Raji (cell line): ENCODE results near the gene CDH23.

Experiments
- POLR2A ChIP-seq: IDR thresholded peaks from 2 replicates; pipeline ENCODE4 v1.6.1; 2011; ENCODE audit warnings: low read depth, low read length, control low read depth; ENCODE audit not compliant: insufficient read depth

Gene CDH23

DNA sequence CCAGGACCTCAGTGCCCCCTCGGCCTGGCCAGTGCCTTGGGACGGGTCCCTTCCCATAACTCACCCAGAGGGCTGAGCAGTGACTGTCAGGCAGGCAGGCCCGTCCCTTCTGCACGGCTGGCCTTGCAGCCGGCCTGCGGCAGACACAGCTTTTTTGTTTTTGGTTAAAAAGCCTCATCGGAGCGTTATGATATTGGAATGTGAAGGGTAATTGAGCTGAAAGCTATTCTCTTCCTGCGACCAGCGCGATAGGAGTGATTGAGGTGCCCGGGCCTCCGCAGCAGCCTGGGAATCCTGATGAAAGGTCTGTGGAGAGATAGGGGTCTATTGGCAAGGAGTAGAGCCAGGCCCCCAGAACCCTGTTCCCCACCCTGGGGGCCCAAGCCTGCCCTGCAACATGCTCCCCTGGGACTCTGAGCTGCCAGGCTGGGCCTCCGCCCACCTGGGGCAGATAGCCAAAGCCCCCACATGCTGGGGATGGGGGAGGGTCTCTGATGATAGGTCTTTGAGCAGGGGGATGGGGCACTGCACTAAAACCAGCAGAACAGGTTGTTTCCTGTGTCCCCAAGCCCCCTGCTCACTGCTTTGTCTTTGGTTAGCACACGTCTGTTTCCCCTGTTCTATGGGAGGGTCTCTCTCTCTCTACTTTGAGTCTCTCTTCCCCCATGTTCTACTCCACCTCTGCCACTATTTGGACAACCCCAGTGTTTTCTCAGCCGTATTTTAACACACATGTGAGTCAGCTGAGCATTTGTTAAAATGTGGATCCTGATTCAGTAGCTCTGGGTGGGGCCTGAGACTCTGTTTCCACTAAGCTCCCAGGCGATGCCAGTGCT lies 131.9 kb downstream of the CDH23 start:
- TF ChIP-seq POLR2A = no peak

DNA sequence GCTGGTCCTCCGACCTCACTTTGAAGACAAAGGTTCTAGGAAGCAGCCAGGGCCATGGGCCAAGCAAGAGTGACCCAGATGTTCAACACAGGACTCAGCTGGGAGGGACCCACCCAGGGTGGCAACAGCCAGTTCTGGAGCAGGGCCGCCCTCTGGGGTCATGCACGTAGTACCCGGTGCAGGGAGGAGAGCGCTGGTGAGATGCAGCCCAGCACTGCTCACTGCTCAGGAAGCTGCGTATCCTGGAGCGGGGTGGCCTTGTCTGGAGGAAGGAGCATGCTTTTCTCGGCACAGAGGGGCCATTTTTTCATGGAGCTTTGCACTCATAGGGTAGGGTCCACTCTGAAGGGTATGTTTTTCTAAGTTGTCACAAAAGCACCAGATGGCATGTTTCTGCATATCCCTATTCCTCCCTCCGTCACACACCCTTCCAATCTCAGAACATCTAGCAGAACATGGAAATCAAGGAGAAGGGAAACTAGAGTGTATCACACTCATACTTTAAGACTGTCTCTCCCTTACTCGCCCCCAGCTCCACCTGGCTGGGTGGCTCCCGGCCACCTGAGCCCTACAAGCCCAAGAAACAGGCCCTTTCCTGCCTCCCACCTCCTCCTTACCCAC lies 132.6 kb downstream of the CDH23 start:
- no peak for TF ChIP-seq POLR2A

DNA sequence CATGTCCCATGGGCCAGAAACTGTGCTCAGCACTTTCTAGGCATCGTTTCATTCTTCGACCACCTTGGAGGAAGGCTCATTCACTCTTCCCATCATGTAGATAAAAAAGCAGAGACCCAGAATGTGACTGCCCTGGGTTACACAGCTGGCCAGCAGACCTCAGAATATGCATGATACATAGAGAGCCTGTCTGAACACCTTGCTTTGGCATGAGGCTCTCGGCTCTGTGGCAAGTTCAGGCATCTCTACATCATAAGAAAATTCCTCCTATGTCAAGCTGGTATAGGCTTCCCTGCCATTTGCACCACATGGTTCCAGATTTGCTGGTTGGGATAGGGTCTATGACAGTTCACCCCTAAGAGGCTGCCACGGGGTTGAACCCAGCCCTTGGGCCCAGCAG lies 134.1 kb downstream of the CDH23 start:
- no peak for TF ChIP-seq POLR2A

DNA sequence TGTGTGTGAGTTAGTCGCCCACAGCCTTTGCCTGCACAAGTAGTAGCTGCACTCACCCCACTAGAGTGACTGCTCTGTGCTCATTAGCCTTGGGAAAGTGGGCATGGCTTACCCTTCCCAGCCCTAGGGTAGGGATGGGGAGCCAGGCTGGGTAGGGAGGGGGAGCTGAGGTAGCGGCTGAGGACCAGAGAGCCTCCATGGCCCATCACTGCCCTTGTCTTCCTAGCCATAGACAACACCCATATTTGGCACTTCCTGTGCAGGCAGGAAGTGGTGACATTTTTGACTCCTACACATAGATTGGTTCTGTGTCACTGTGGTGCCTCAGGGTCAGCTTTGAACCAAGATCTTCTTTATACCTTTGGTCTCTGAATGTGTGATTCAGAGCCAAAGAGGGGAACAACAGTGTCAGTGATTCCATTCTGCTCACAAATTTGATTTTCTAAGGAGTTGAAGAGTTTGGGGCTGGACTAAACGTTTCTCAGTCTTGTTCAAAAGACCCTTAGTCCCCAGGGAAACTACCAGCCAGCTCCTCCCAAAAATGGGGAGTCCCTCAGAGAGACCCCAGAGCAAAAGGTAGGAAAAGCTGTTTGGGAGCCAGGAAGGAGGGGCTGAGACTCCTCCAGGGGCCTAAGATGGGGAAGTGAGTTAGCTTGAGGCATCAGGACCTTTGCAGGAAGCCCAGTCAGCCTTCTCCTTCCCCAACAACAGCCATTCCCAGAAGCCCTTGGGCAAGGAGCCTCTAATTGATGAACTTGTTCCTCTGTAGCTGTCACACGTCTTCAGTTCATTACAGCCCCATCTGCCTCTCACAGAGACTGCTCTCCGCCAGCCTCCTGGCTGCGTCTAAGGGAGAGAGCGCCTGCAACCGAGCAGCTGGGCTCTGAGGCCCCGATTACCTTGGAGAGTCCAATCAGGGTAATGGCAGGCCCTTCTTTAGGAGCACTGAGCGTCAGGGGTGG lies 135.0 kb downstream of the CDH23 start:
- TF ChIP-seq POLR2A = no peak

DNA sequence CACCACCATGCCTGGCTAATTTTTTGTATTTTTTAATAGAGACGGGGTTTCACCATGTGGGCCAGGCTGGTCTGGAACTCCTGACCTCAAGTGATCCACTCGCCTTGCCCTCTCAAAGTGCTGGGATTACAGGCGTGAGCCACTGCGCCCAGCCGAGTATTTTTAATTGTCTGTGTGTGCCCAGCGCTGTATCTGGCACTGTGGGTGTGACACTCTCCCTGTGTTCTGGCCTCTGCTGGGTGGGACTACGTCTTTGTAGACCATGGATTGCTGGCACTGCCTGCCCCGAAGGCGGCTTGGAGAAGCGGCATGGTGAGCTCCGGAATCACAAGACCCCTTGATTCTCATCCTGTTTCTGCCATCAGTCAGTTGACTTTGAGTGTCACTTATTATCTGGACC lies 136.2 kb downstream of the CDH23 start:
- no peak for TF ChIP-seq POLR2A

DNA sequence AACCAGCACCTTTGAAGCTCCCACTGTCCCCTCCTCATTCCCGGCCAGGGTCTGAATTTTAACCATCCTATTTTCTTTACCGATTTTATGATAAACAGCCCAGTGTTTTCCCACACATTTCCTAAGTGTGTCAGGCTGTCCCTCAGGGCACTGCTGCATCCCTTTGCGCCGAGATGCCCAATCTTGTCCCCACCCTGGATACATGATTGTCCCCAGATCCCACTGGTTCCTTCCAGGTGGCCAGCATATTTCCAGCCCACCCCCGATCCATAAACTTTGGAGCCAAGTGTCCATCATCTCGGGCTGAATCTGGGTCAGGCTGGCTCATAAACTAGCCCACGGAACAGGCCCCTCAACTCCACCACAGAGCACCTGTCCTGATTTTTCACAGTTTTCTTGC lies 137.2 kb downstream of the CDH23 start:
- TF ChIP-seq POLR2A = no peak

DNA sequence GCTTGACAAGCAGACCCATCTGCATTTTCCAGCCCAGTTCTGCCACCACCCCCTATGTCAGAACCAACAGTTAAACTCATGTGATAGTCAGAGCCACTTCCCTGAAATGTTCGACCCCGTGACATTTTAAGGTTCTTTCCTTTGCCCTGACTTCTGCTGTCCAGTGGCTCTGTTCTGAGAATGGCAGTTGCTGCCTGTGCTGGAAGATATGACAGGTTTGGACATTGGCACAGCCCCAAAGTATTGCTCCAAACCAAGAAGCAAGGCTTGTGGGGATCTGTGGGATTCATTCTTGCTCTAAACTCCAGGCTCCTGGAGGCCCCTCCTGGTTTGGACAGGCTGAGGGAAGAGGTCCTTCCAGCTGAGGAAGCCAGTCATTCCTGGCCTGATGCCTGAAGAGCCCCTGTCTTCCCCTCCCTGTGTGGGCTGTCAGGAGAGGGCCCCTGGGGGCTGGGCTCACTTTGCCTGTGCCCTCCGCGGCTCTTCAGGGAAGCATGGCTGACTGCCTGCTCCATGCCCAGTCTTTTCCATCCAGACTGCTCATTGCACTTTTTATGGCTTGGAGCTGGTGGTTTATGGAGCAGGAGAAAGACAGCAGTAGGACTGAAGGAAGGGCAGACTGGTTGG lies 138.0 kb downstream of the CDH23 start:
- TF ChIP-seq POLR2A = no peak

DNA sequence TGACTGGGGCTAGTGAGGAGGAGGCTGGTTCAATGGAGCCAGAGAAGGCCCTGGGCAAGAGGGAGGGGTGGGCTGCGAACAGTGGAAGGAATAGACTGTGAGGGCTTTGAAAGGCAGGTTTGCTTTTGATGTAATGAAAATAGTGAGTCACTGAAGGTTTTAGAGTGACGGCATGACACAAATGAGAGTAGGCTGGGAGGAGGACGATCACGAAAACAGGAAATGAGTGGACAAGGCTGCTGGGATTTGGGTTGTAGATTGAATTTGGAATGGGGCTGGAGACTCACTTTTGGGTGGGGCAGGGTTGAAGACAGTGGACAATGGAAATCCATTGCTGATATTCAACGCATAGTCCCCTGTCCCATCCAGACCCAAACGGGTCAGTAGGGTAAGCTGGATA lies 139.6 kb downstream of the CDH23 start:
- no peak for TF ChIP-seq POLR2A

DNA sequence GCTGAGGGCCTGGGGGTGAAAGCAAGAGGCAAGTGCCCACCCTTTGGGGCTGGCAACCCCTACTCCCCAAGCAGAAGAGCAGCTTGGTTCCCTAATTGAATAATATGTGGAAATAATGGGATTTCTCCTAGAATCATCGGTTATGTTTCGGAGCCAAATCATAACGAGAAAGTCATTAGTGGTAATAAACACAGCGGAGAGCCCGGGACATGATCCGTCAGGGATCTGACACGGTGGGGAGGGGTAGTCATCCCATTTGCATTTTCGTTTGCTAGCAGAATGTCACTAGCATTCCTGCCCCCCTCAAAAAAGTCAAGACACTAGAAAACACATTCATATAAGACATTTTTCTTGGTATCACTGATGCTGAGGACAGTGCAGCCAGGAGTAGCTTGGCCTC lies 140.4 kb downstream of the CDH23 start:
- TF ChIP-seq POLR2A = no peak

DNA sequence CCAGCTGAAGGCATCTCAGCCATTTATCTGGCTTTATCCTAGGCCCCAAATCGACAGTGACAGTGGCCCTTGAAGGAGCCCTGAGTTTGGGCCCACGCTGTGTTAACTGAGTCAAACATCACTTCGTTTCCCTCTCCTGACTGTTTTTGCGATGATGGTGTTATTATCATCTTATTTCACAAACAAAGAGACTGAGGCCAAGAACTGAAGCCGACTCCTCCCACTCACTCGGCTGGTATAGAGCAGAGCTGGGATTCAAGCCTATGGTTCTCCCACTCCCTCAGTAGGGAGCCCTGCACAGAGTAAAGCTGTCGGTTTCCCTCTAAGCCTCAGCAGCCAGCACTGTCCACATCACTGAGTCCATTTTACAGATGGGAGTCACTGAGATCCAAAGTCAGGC lies 141.0 kb downstream of the CDH23 start:
- TF ChIP-seq POLR2A = no peak

DNA sequence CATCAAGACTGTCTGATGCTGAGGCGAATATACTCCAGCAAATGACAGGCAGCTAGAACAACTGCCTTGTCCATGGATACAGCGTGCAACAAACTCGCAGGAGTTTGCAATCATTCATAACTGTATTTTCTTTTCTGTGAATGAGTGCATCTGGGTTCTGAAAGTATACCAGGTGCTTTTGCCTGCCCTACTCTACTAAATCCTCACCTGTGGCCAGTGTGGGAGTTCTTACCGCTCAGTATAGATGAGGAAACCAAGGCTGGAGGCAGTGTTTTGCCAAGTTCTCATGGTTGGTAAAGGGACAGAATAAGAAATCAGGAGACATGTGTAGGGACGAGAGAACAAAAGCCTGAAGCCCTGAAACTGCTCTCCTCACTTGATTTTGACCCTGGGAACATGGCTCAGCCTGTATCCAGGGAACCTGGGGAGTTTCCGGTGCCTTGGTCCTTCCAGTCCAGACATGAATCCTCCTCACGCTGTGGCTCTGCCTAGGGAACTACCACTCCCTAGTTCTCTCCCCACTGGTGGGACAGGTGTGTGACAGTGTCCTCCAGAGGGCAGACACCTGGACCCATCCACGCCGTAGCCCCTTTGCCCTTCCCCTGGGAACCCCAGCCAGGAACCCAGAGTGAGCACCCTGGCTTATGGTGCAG lies 142.0 kb downstream of the CDH23 start:
- no peak for TF ChIP-seq POLR2A

DNA sequence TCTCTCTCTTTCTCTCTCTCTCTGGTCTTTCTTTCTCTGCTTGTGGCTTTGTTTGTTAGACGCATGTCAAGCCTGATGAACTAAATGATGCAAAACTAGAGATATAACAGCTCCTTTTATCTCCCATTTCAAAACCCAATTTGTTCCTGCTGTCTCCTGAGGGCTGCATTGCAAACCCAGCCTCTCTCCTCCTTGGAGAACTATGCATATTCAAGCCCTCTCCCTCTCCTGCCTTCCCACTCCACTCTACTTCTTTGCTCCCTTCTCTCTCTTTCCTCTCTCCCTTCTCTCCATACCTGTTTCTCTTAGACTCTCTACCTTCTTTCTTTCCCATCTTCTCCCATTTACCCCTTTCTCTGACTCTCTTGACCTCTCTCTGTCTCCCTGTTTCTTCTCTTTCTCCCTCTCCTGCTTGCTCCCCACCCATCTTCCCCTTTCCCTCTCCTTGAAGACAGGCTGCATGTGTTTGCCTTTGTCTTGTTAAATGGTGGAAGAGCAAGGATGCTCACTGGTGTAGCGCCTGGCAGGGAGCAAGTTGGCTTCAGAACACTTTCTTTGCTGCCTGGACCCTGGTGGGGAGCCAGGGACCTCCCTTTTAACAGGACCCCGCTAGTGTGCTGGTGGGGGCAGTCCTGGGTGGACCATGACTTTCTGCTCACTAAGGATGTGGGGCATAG lies 142.9 kb downstream of the CDH23 start:
- no peak for TF ChIP-seq POLR2A

DNA sequence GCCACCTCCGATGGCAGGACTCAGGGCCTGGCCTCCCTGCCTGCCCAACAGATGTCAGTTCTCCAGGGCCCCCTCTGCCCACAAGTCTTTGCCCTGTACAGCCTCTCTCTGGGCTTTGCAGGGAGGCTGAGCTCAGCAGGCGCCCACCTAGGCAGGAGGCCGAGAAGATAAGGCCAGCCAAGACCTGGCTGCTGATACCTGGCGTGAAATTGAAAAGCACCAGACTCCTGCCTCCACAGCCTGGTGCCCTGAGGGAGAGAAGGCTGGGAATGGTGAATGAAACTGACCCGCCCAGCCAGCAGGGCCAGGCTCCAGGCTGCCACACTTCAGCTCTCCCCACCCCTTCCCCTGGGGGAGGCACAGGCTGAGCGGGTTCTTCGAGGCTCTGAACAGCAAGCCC lies 145.8 kb downstream of the CDH23 start:
- TF ChIP-seq POLR2A = no peak

DNA sequence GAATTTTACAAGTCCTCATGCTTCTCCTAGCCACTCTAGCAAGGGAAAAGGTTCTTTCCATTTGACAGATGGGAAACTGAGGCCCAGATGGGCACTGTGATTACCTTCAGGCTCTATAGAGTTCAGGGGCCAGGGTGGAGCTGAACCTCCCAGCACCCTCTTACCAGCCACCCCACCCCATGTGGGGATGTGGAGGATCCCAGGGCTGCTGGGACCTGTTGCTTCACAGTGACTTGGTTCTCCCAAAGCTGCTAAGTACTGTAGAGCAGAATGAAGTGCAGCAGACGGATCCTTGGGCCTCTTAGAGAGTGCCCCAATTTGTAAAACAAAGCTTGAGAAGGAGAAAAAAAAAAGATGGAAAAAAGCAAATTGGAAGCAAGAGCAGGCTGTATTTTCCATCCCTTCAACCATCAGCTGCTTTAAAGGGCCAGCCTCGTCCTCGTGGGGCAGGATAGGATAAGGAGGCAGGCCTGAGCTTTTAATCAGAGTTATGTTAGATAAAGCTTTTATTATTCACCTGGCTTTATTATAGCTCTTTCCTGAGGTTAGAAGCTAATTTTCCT lies 147.0 kb downstream of the CDH23 start:
- TF ChIP-seq POLR2A = no peak
